ENCODE results near the gene OR5AC2.

Gene OR5AC2

DNA sequence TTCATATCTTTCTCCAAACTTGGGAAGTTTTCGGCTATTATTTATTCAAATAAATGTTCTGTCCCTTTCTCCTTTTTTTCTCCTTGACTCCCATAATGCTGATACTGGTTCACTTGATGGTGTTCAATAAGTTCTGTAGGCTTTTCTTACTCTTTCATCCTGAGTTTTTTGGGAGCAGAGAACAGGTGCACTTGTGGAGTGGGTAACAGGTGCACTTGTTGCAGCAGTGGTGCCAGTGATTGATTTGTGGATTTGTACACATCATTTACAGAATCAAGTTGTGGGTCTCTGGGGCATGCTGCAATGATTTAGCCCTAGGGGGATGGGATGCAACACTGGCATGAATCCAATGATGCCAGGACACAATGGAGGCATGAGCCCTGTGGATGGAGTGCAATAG, 28.7 kb downstream of the OR5AC2 start:
- TF ChIP-seq POU2F2 (IDR thresholded peaks at IDR 0.05; ENCODE audit: low read depth, low read length) (no peak), TAF1 (IDR thresholded peaks at IDR 0.05; ENCODE audit: low read depth, low read length) (no peak), POLR2AphosphoS5 (IDR thresholded peaks at IDR 0.05; ENCODE audit: low read depth, low read length) (no peak), POLR2A (IDR thresholded peaks at IDR 0.05; ENCODE audit: low read depth, low read length) (no peak), PAX5 (IDR thresholded peaks at IDR 0.05; ENCODE audit: insufficient read depth, low read length, severe bottlenecking) (no peak), SPI1 (IDR thresholded peaks at IDR 0.05; ENCODE audit: low read depth, low read length) (no peak)
- DNase-seq (ENCODE audit: insufficient read length, low spot score) (no peak), FAIRE-seq (peak; percentile 13)

DNA sequence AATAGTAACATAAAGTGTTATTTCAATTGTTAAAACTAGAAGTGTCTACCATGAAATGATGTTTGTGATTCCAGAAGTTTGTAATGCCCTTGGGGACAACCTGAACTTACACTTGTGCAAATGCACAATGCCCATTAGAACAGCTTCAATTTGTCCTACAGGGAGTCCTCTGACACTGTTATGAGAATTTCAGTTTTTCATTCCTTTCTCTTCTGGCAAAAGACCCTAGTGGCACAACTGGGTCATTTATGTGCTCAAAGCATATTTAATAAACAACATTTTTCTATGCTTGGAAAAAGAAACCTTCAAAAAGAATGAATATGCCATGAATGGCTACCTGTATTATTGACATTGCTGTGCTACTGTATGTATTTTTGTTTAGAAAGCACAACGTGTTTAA, 43.4 kb downstream of the OR5AC2 start, which contains the start of gene OR5H1:
OR5H1 (plus strand) TSS at position 301 of the 400 bp plus-strand sequence. CDS start 1,977 bp downstream, outside the sequence.
- TF ChIP-seq SPI1 (IDR thresholded peaks at IDR 0.05; ENCODE audit: low read depth, low read length) (no peak), PAX5 (IDR thresholded peaks at IDR 0.05; ENCODE audit: insufficient read depth, low read length, severe bottlenecking) (no peak), POLR2A (IDR thresholded peaks at IDR 0.05; ENCODE audit: low read depth, low read length) (no peak), TAF1 (IDR thresholded peaks at IDR 0.05; ENCODE audit: low read depth, low read length) (no peak), POLR2AphosphoS5 (IDR thresholded peaks at IDR 0.05; ENCODE audit: low read depth, low read length) (no peak), POU2F2 (IDR thresholded peaks at IDR 0.05; ENCODE audit: low read depth, low read length) (no peak)
- DNase-seq (ENCODE audit: insufficient read length, low spot score): no peak
- no peak for FAIRE-seq

DNA sequence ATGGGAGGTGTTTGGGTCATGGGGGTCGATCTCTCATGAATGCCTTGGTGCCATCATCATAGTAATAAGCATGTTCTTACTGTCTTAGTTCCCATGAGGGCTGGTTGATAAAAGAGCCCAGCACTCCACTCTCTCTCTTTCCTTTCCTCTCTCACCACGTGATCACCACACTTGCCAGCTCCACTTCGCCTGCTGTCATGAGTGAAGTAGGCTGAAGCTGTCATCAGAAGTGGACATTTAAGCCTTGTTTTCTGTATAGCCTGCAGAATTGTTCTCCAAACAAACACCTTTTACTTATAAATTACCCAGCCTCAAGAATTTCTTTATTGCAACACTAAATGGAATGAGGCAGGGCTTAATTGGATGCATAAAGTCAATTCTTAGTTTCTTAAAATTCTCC, 49.7 kb downstream of the OR5AC2 start:
- TF ChIP-seq SPI1 (IDR thresholded peaks at IDR 0.05; ENCODE audit: low read depth, low read length): no peak
- no peak for TF ChIP-seq POLR2A (IDR thresholded peaks at IDR 0.05; ENCODE audit: low read depth, low read length)
- TF ChIP-seq POLR2AphosphoS5 (IDR thresholded peaks at IDR 0.05; ENCODE audit: low read depth, low read length): no peak
- TF ChIP-seq TAF1 (IDR thresholded peaks at IDR 0.05; ENCODE audit: low read depth, low read length): no peak
- TF ChIP-seq PAX5 (IDR thresholded peaks at IDR 0.05; ENCODE audit: insufficient read depth, low read length, severe bottlenecking): no peak
- no peak for TF ChIP-seq POU2F2 (IDR thresholded peaks at IDR 0.05; ENCODE audit: low read depth, low read length)
- FAIRE-seq: peak; percentile 20

More for the DNA sequence above, 49.7 kb downstream of the OR5AC2 start:
- DNase-seq (ENCODE audit: insufficient read length, low spot score): no peak
